HepG2 (cell line): ENCODE results near the gene PHAX. TPM values are rescaled to one million over a fixed set of nuclear protein-coding genes. Genes with fewer than 3 reads are reported as not detected.

Experiments used
- ARNT ChIP-seq: fragments of 450-650 bp; IDR thresholded peaks from 2 replicates; pipeline ENCODE4 v1.6.1; 2017
- ETS1 ChIP-seq: sonication (generic); formaldehyde crosslinking; IDR thresholded peaks from 2 replicates; pipeline ENCODE4 v1.4.0; 2020; ENCODE audit warnings: missing genetic modification reagents
- HNF1B ChIP-seq: sonication (generic); formaldehyde crosslinking; IDR thresholded peaks from 2 replicates; pipeline ENCODE4 v1.5.1; 2020; ENCODE audit warnings: mild to moderate bottlenecking, moderate library complexity, missing genetic modification reagents
- IKZF5 ChIP-seq: IDR thresholded peaks from 2 replicates; pipeline ENCODE4 v1.6.1; 2018; ENCODE audit warnings: missing genetic modification reagents, mild to moderate bottlenecking, missing compliant biosample characterization
- KAT8 ChIP-seq: IDR thresholded peaks from 2 replicates; pipeline ENCODE4 v1.6.1; 2016; ENCODE audit warnings: missing genetic modification reagents, missing compliant biosample characterization
- KLF15 ChIP-seq: sonication (generic); formaldehyde crosslinking; IDR thresholded peaks from 2 replicates; pipeline ENCODE4 v1.8.1; 2023; ENCODE audit warnings: borderline replicate concordance, mild to moderate bottlenecking, inconsistent platforms, missing genetic modification reagents, mixed read lengths
- SCMH1 ChIP-seq: sonication (generic); formaldehyde crosslinking; IDR thresholded peaks from 2 replicates; pipeline ENCODE4 v1.9.0; 2021; ENCODE audit warnings: missing genetic modification reagents, mild to moderate bottlenecking, borderline replicate concordance
- SP5 ChIP-seq: IDR thresholded peaks from 2 replicates; pipeline ENCODE4 v1.6.1; 2016; ENCODE audit warnings: low read depth, borderline replicate concordance
- TBL1XR1 ChIP-seq: fragments of 150-350 bp; IDR thresholded peaks from 2 replicates; pipeline ENCODE4 v1.6.1; 2014; ENCODE audit warnings: borderline replicate concordance, low read length; ENCODE audit not compliant: partially characterized antibody
- THYN1 ChIP-seq: sonication (generic); formaldehyde crosslinking; IDR thresholded peaks from 2 replicates; pipeline ENCODE4 v1.8.1; 2023; ENCODE audit warnings: low read depth, mild to moderate bottlenecking, moderate library complexity, missing genetic modification reagents, borderline replicate concordance
- USF2 ChIP-seq, 2 experiments: sonication (generic) in 1 of 2; formaldehyde crosslinking in 1 of 2; IDR thresholded peaks; 2 replicates each; pipeline versions ENCODE4 v1.5.1 to v1.6.1; 2011 to 2020; ENCODE audit warnings: borderline replicate concordance in 1 of 2, low read depth in 1 of 2, low read length in 1 of 2, mild to moderate bottlenecking in 1 of 2, missing genetic modification reagents in 1 of 2, moderate library complexity in 1 of 2
- ZNF234 ChIP-seq: sonication (generic); formaldehyde crosslinking; conservative IDR thresholded peaks from 2 replicates; pipeline ENCODE4 v1.5.1; 2020; ENCODE audit warnings: mild to moderate bottlenecking, missing genetic modification reagents
- ZNF513 ChIP-seq: sonication (generic); formaldehyde crosslinking; conservative IDR thresholded peaks from 2 replicates; pipeline ENCODE4 v1.5.0; 2020; ENCODE audit warnings: missing genetic modification reagents
- ZNF550 ChIP-seq: sonication (generic); formaldehyde crosslinking; IDR thresholded peaks from 2 replicates; pipeline ENCODE4 v1.4.0; 2020; ENCODE audit warnings: mild to moderate bottlenecking, missing genetic modification reagents, borderline replicate concordance
- ZNF567 ChIP-seq: sonication (generic); formaldehyde crosslinking; IDR thresholded peaks from 2 replicates; pipeline ENCODE4 v1.8.1; 2023; ENCODE audit warnings: mild to moderate bottlenecking, missing genetic modification reagents, borderline replicate concordance
- ZNF660 ChIP-seq: sonication (generic); formaldehyde crosslinking; IDR thresholded peaks from 2 replicates; pipeline ENCODE4 v1.5.1; 2020; ENCODE audit warnings: mild to moderate bottlenecking, low read depth, missing genetic modification reagents, borderline replicate concordance
- ZNF776 ChIP-seq: sonication (generic); formaldehyde crosslinking; IDR thresholded peaks from 2 replicates; pipeline ENCODE4 v1.4.0; 2020; ENCODE audit warnings: mild to moderate bottlenecking, missing genetic modification reagents
- ZNF883 ChIP-seq: sonication (generic); formaldehyde crosslinking; IDR thresholded peaks from 2 replicates; pipeline ENCODE4 v1.5.1; 2020; ENCODE audit warnings: mild to moderate bottlenecking, missing genetic modification reagents; ENCODE audit errors: not compliant biosample characterization
- ZSCAN25 ChIP-seq: sonication (generic); formaldehyde crosslinking; IDR thresholded peaks from 2 replicates; pipeline ENCODE4 v1.8.0; 2022; ENCODE audit warnings: mild to moderate bottlenecking, missing genetic modification reagents
- polyA plus RNA-seq, 8 experiments: library from polyadenylated mRNA; depleted of rRNA in 3 of 8; stranded (reverse) in 7 of 8; unstranded in 1 of 8; fragments of >200 nt; fragmentation: Illumina TruSeq in 4 of 8; extraction: Trizol in 4 of 8; gene quantifications; 2 replicates each; pipeline versions ENCODE4 v1.2.1 to v1.2.3, GENCODE V29; 2011 to 2016; ENCODE audit warnings: low read depth in 4 of 8, missing spikeins in 1 of 8, mixed read lengths in 1 of 8; ENCODE audit not compliant: insufficient read depth in 1 of 8
- total RNA-seq, 5 experiments: library from RNA; depleted of rRNA; stranded (reverse); fragments of >200 nt; fragmentation: Illumina TruSeq; extraction: Trizol; gene quantifications; 2 replicates each; pipeline ENCODE4 v1.2.3, GENCODE V29; 2016; ENCODE audit warnings: low read depth in 1 of 5

The PHAX gene
- total and polyA plus RNA-seq, 2 of the 13 experiments (the other 11 are each of a cell fraction or from before 2014, with no cell fraction given) = 20.0 to 59.7 TPM

- TF ChIP-seq ZNF513 (CRISPR knock-in tag) (no peak), SCMH1 (no peak), KAT8 (peak; percentile 97), HNF1B (CRISPR knock-in tag) (no peak), THYN1 (no peak), IKZF5 (CRISPR knock-in tag) (0 out of 2 replicates have a peak, but pooled peaks have one; percentile 40), SP5 (CRISPR knock-in tag) (peak; percentile 16; the same call in 1 of the 2 replicates), ZNF234 (CRISPR knock-in tag) (0 out of 2 replicates have a peak, but pooled peaks have one; percentile 77), ARNT (no peak), ZSCAN25 (no peak), ZNF550 (CRISPR knock-in tag) (0 out of 2 replicates have a peak, but pooled peaks have one; percentile 51), ZNF883 (CRISPR knock-in tag) (no peak), ZNF567 (CRISPR knock-in tag) (no peak; the same call in 1 of the 2 replicates), KLF15 (CRISPR knock-in tag) (no peak), ZNF776 (CRISPR knock-in tag) (0 out of 2 replicates have a peak, but pooled peaks have one; percentile 38), ETS1 (no peak), ZNF660 (CRISPR knock-in tag) (no peak), TBL1XR1 (no peak), USF2 (IDR thresholded peaks at IDR 0.05; ENCODE audit: low read depth, low read length) (no peak), USF2 (CRISPR knock-in tag; IDR thresholded peaks at IDR 0.05; ENCODE audit: borderline replicate concordance) (no peak; the same call in 1 of the 2 replicates)
Observed at GRCh38 chr5:126600631-126601511, at the start of gene PHAX (continued).
